ENCODE measurements around the gene MICAL3. TPM values are rescaled to one million over a fixed set of nuclear protein-coding genes. Genes with fewer than 3 reads are reported as not detected.

Gene MICAL3
- total and polyA plus RNA-seq, 2 of the 8 experiments (the other 6 are each of a cell fraction or from before 2014, with no cell fraction given) = 8.3 to 41.8 TPM

GRCh38 chr22:17783312-17783711 lies 241.0 kb downstream of the MICAL3 start:
- Histone ChIP-seq H3K23ac (ENCODE audit: insufficient read length) (no peak overlapping the region), H3K79me1 (ENCODE audit: low read depth, low read length) (no peaks in the 10 kb centered on the region; the same call in 1 of the 2 replicates), H2AK5ac (ENCODE audit: low read depth, low read length) (no peak overlapping the region), H3K23me2 (ENCODE audit: low read depth, low read length) (no peaks in the 10 kb centered on the region), H4K8ac (ENCODE audit: extremely low read depth, insufficient read depth, low read length) (no peak overlapping the region), H3K27me3 (replicated peaks in 1 of 4; ENCODE audit: control insufficient read depth in 3 of 4, extremely low read depth in 1 of 4, insufficient read depth in 3 of 4, low read length in 3 of 4) (no peaks in the 10 kb centered on the region), H3K14ac (ENCODE audit: insufficient read length) (no peak overlapping the region), H2BK5ac (ENCODE audit: low read depth, low read length) (no peak overlapping the region), H2AFZ (ENCODE audit: low read length) (no peak overlapping the region), H3K56ac (replicated peaks; ENCODE audit: insufficient read length, low read depth, low read length) (no peak overlapping the region), H3K9me3 (ENCODE audit: insufficient read depth in 2 of 2, low read depth in 1 of 2, low read length in 1 of 2) (no peaks in the 10 kb centered on the region), H3K79me2 (ENCODE audit: control insufficient read depth in 1 of 2, insufficient read depth in 2 of 2, low read length in 2 of 2) (no peaks in the 10 kb centered on the region), H3K4me3 (ENCODE audit: extremely low read depth in 1 of 4, insufficient read depth in 2 of 4, low read depth in 3 of 4, low read length in 4 of 4) (no peak overlapping the region), H2BK12ac (ENCODE audit: low read depth, low read length) (no peak overlapping the region), H2BK15ac (ENCODE audit: low read length) (no peak overlapping the region), H3K18ac (ENCODE audit: extremely low read depth, low read length) (no peak overlapping the region), H2BK20ac (ENCODE audit: low read length) (no peak overlapping the region), H3K4me2 (ENCODE audit: insufficient read depth in 1 of 2, low read depth in 2 of 2, low read length in 2 of 2) (no peak overlapping the region), H4K91ac (replicated peaks; ENCODE audit: insufficient read length, low read length) (no peak overlapping the region), H3K36me3 (ENCODE audit: control insufficient read depth in 2 of 4, insufficient read depth in 4 of 4, low read length in 3 of 4) (no peaks in the 10 kb centered on the region), H3K4ac (replicated peaks; ENCODE audit: insufficient read length, low read depth, low read length) (no peak overlapping the region), H3K4me1 (replicated peaks in 1 of 4; ENCODE audit: control insufficient read depth in 3 of 4, insufficient read depth in 4 of 4, low read length in 3 of 4) (peaks cover 0 to 12% (median 4%) of the 10 kb centered on the region in 4 experiments; a peak in 1 of 7 replicates), H2BK120ac (replicated peaks; ENCODE audit: low read depth, low read length) (no peak overlapping the region), H4K20me1 (replicated peaks in 1 of 2; ENCODE audit: control insufficient read depth in 1 of 2, insufficient read depth in 2 of 2, low read length in 2 of 2) (no peaks in the 10 kb centered on the region), H4K5ac (ENCODE audit: insufficient read length, low read depth, low read length) (no peak overlapping the region), H3K9ac (replicated peaks in 1 of 4; ENCODE audit: extremely low read depth in 1 of 4, low read depth in 3 of 4, low read length in 3 of 4) (no peak overlapping the region), H3K27ac (ENCODE audit: low read depth, low read length) (no peak overlapping the region)
- DNase-seq (ENCODE audit: low read depth in 1 of 2, low spot score in 2 of 2) (no peak), FAIRE-seq (no peak)
- CTCF ChIA-PET (ENCODE audit: partially characterized antibody) = interaction anchor here (0.8 to 10.7 kb wide), 8 partner anchors 8 to 699 kb away, joined by 3 to 174 read pairs (median 28); partner anchors contain the start of gene BID
- POLR2A ChIA-PET (ENCODE audit: partially characterized antibody) = interaction anchor here (6.3 kb wide), 1 partner anchor 9 kb away, joined by 38 read pairs; the partner anchor contains the start of gene BID
- TF ChIP-seq CTCF (IDR thresholded peaks at IDR 0.05; ENCODE audit: control extremely low read depth in 1 of 3, insufficient read depth in 1 of 3, low read depth in 1 of 3, low read length in 3 of 3) (no peak), TAF7 (optimal IDR thresholded peaks at IDR 0.05; ENCODE audit: borderline replicate concordance, low read depth, low read length) (no peak)
- 87% methylated on average over 9 of the region's 9 CpGs; no CpG with 5 or more reads in 1 of the 2 experiments for WGBS, 2 experiments (ENCODE audit: extremely low coverage in 1 of 2, insufficient coverage in 1 of 2, insufficient read length in 1 of 2, insufficient replicate concordance in 2 of 2, low coverage in 1 of 2, low lambda C conversion rate in 2 of 2, missing lambda C conversion rate in 1 of 2)
